ENCODE measurements around the gene NDNF. TPM values are rescaled to one million over a fixed set of nuclear protein-coding genes. Genes with fewer than 3 reads are reported as not detected.

Gene NDNF
- total and polyA plus RNA-seq, 2 donors (not counting 1 experiment from before 2014, with no cell fraction given) = 6.4 to 9.6 TPM

- Histone ChIP-seq H3K4me2 (ENCODE audit: extremely low read depth, insufficient read depth, low read length) (no peak overlapping the region), H2AFZ (ENCODE audit: low read length) (no peak overlapping the region), H3K9me3 (ENCODE audit: control insufficient read depth, insufficient read depth, low read depth, low read length) (no peaks in the 10 kb centered on the region), H3K36me3 (ENCODE audit: control insufficient read depth, insufficient read depth, low read length) (no peaks in the 10 kb centered on the region), H3K4me3 (replicated peaks in 1 of 4; ENCODE audit: control extremely low read depth in 1 of 4, insufficient read depth in 1 of 4, low read depth in 3 of 4, low read length in 4 of 4) (no peak overlapping the region), H3K4me1 (ENCODE audit: control insufficient read depth, extremely low read depth, insufficient read depth, low read length) (no peaks in the 10 kb centered on the region), H3K27me3 (ENCODE audit: control insufficient read depth, insufficient read depth, low read length) (no peaks in the 10 kb centered on the region), H3K27ac (ENCODE audit: insufficient read depth, low read length) (no peak overlapping the region), H4K20me1 (ENCODE audit: control insufficient read depth, extremely low read depth, insufficient read depth, low read length) (no peaks in the 10 kb centered on the region), H3K79me2 (ENCODE audit: control insufficient read depth, insufficient read depth, low read length) (no peaks in the 10 kb centered on the region), H3K9ac (ENCODE audit: insufficient read depth, low read length) (no peak overlapping the region)
- no peak for DNase-seq (ENCODE audit: low read depth in 2 of 2)
- TF ChIP-seq EZH2 (IDR thresholded peaks at IDR 0.05; ENCODE audit: low read length, missing control alignments) = no peak
- TF ChIP-seq CTCF (conservative IDR thresholded peaks at IDR 0.05 in 1 of 2, IDR thresholded peaks at IDR 0.05 in 1 of 2; ENCODE audit: low read depth in 1 of 2, low read length in 2 of 2) = no peak
These were observed 1.5 kb upstream of the NDNF start for GRCh38 chr4:121073672-121074381.

GRCh38 chr4:121073004-121073435, 685 bp upstream of the NDNF start:
- Histone ChIP-seq H3K4me2 (ENCODE audit: extremely low read depth, insufficient read depth, low read length) (peak overlapping the region; percentile 85), H2AFZ (ENCODE audit: low read length) (peak overlapping the region; percentile 87), H3K27me3 (ENCODE audit: control insufficient read depth, insufficient read depth, low read length) (no peaks in the 10 kb centered on the region), H3K9me3 (ENCODE audit: control insufficient read depth, insufficient read depth, low read depth, low read length) (no peaks in the 10 kb centered on the region), H3K36me3 (ENCODE audit: control insufficient read depth, insufficient read depth, low read length) (no peaks in the 10 kb centered on the region), H3K27ac (ENCODE audit: insufficient read depth, low read length) (no peak overlapping the region), H3K4me1 (ENCODE audit: control insufficient read depth, extremely low read depth, insufficient read depth, low read length) (no peaks in the 10 kb centered on the region), H3K79me2 (ENCODE audit: control insufficient read depth, insufficient read depth, low read length) (no peaks in the 10 kb centered on the region), H3K9ac (ENCODE audit: insufficient read depth, low read length) (no peak overlapping the region), H4K20me1 (ENCODE audit: control insufficient read depth, extremely low read depth, insufficient read depth, low read length) (no peaks in the 10 kb centered on the region), H3K4me3 (replicated peaks in 1 of 4; ENCODE audit: control extremely low read depth in 1 of 4, insufficient read depth in 1 of 4, low read depth in 3 of 4, low read length in 4 of 4) (peak overlapping the region; percentile 58 to 69 (median 66))
- TF ChIP-seq CTCF (conservative IDR thresholded peaks at IDR 0.05 in 1 of 2, IDR thresholded peaks at IDR 0.05 in 1 of 2; ENCODE audit: low read depth in 1 of 2, low read length in 2 of 2) = no peak
- no peak for TF ChIP-seq EZH2 (IDR thresholded peaks at IDR 0.05; ENCODE audit: low read length, missing control alignments)
- no peak for DNase-seq (ENCODE audit: low read depth in 2 of 2)

GRCh38 chr4:121071640-121072223, 603 bp downstream of the NDNF start:
- DNase-seq (ENCODE audit: low read depth in 2 of 2) = no peak
- Histone ChIP-seq H3K27me3 (ENCODE audit: control insufficient read depth, insufficient read depth, low read length) (no peaks in the 10 kb centered on the region), H3K79me2 (ENCODE audit: control insufficient read depth, insufficient read depth, low read length) (peaks cover 2% of the 10 kb centered on the region), H3K27ac (ENCODE audit: insufficient read depth, low read length) (no peak overlapping the region), H3K36me3 (ENCODE audit: control insufficient read depth, insufficient read depth, low read length) (no peaks in the 10 kb centered on the region), H3K4me2 (ENCODE audit: extremely low read depth, insufficient read depth, low read length) (peak overlapping the region; percentile 99), H4K20me1 (ENCODE audit: control insufficient read depth, extremely low read depth, insufficient read depth, low read length) (no peaks in the 10 kb centered on the region), H3K9me3 (ENCODE audit: control insufficient read depth, insufficient read depth, low read depth, low read length) (no peaks in the 10 kb centered on the region), H3K4me1 (ENCODE audit: control insufficient read depth, extremely low read depth, insufficient read depth, low read length) (peaks cover 3% of the 10 kb centered on the region), H3K4me3 (replicated peaks in 1 of 4; ENCODE audit: control extremely low read depth in 1 of 4, insufficient read depth in 1 of 4, low read depth in 3 of 4, low read length in 4 of 4) (peak overlapping the region; percentile 63 to 74 (median 69)), H3K9ac (ENCODE audit: insufficient read depth, low read length) (peak overlapping the region; percentile 43), H2AFZ (ENCODE audit: low read length) (peak overlapping the region; percentile 85)
- TF ChIP-seq CTCF (conservative IDR thresholded peaks at IDR 0.05 in 1 of 2, IDR thresholded peaks at IDR 0.05 in 1 of 2; ENCODE audit: low read depth in 1 of 2, low read length in 2 of 2) = no peak
- no peak for TF ChIP-seq EZH2 (IDR thresholded peaks at IDR 0.05; ENCODE audit: low read length, missing control alignments)

Measured in fibroblast of lung (primary cell).